IMR-90 (cell line): ENCODE measurements around the gene HSFX2. TPM values are rescaled to one million over a fixed set of nuclear protein-coding genes. Genes with fewer than 3 reads are reported as not detected.

Experiments used
- ATAC-seq: fragments of 200-7000 bp; cut with Tn5 transposase; 2 replicates; pipeline ENCODE4 v1.9.1; 2020; ENCODE audit warnings: low read depth, mild to moderate bottlenecking, moderate library complexity
- BruUV-seq: library from RNA; stranded (reverse); fragments of 400-500 nt; replicated peaks from 2 replicates; lab custom pipeline; 2021; lab: Mats Ljungman, UMichigan
- CTCF ChIA-PET: fragments of 300-600 bp; formaldehyde crosslinking; extraction: SDS; loops from one replicate; lab custom pipeline; 2021; ENCODE audit warnings: antibody characterized with exemption; lab: Yijun Ruan, JAX
- POLR2A ChIA-PET: fragments of 300-600 bp; sonication (Branson Sonifier 250); formaldehyde crosslinking; loops from one replicate; lab custom pipeline; 2022; ENCODE audit warnings: antibody characterized with exemption; ENCODE audit not compliant: unreplicated experiment; lab: Charles Lee
- DNase-seq: peaks from one replicate; pipeline ENCODE4 v3.0.0; 2013
- H2AFZ ChIP-seq: replicated peaks from 2 replicates; pipeline ENCODE3; 2013; ENCODE audit warnings: low read length, mild to moderate bottlenecking; ENCODE audit not compliant: poor library complexity
- H2AK5ac ChIP-seq: 2 replicates; pipeline ENCODE4 v1.6.1; 2013; ENCODE audit warnings: low read depth, low read length, inconsistent platforms
- H2AK9ac ChIP-seq: replicated peaks from 2 replicates; pipeline ENCODE3; 2013; ENCODE audit warnings: mild to moderate bottlenecking, low read depth, low read length, moderate library complexity; ENCODE audit not compliant: poor library complexity
- H2BK120ac ChIP-seq: 2 replicates; pipeline ENCODE4 v1.6.1; 2013; ENCODE audit warnings: low read depth, low read length, inconsistent platforms
- H2BK15ac ChIP-seq: 3 replicates; pipeline ENCODE4 v1.6.1; 2013; ENCODE audit warnings: low read depth, low read length, inconsistent platforms
- H2BK20ac ChIP-seq: 2 replicates; pipeline ENCODE4 v1.6.1; 2013; ENCODE audit warnings: low read depth, mild to moderate bottlenecking, inconsistent platforms, low read length, moderate library complexity
- H2BK5ac ChIP-seq: 2 replicates; pipeline ENCODE4 v1.6.1; 2013; ENCODE audit warnings: mild to moderate bottlenecking, low read depth, low read length, inconsistent platforms; ENCODE audit not compliant: poor library complexity, severe bottlenecking
- H3K14ac ChIP-seq: replicated peaks from 2 replicates; pipeline ENCODE4 v1.6.1; 2013; ENCODE audit warnings: low read depth, low read length, inconsistent platforms
- H3K18ac ChIP-seq: 2 replicates; pipeline ENCODE4 v1.6.1; 2013; ENCODE audit warnings: low read depth, low read length, control low read depth
- H3K23ac ChIP-seq: 2 replicates; pipeline ENCODE4 v1.6.1; 2013; ENCODE audit warnings: low read depth, low read length, inconsistent platforms
- H3K27ac ChIP-seq: 2 replicates; pipeline ENCODE4 v1.5.1; 2013; ENCODE audit warnings: mild to moderate bottlenecking, control low read depth, low read length; ENCODE audit not compliant: insufficient read depth
- H3K27me3 ChIP-seq: 2 replicates; pipeline ENCODE4 v1.6.1; 2013; ENCODE audit warnings: low read length; ENCODE audit not compliant: control insufficient read depth, insufficient read depth
- H3K36me3 ChIP-seq: 2 replicates; pipeline ENCODE4 v1.6.1; 2013; ENCODE audit warnings: low read length, mixed read lengths; ENCODE audit not compliant: control insufficient read depth, insufficient read depth
- H3K4ac ChIP-seq: 2 replicates; pipeline ENCODE4 v1.6.1; 2013; ENCODE audit warnings: low read depth, low read length, inconsistent platforms
- H3K4me1 ChIP-seq: 2 replicates; pipeline ENCODE4 v1.6.1; 2013; ENCODE audit warnings: low read length, mixed read lengths; ENCODE audit not compliant: control insufficient read depth, insufficient read depth
- H3K4me2 ChIP-seq: 2 replicates; pipeline ENCODE4 v1.6.1; 2013; ENCODE audit warnings: low read depth, mild to moderate bottlenecking, control low read depth, low read length, moderate library complexity
- H3K4me3 ChIP-seq: 2 replicates; pipeline ENCODE4 v1.5.1; 2013; ENCODE audit warnings: low read depth, mild to moderate bottlenecking, control low read depth, low read length, moderate library complexity; ENCODE audit not compliant: insufficient read depth
- H3K56ac ChIP-seq: 2 replicates; pipeline ENCODE4 v1.6.1; 2013; ENCODE audit warnings: low read length, inconsistent platforms; ENCODE audit not compliant: insufficient read depth; ENCODE audit errors: extremely low read depth
- H3K79me1 ChIP-seq, 2 experiments: 2 replicates each; pipeline ENCODE4 v1.6.1; 2013; ENCODE audit warnings: low read length in 2 of 2, inconsistent platforms in 1 of 2, low read depth in 1 of 2
- H3K9ac ChIP-seq: 2 replicates; pipeline ENCODE4 v1.6.1; 2013; ENCODE audit warnings: low read depth, low read length, control low read depth
- H3K9me1 ChIP-seq: 2 replicates; pipeline ENCODE4 v1.6.1; 2013; ENCODE audit warnings: low read length, inconsistent platforms; ENCODE audit not compliant: insufficient read depth
- H3K9me3 ChIP-seq: 2 replicates; pipeline ENCODE4 v1.6.1; 2013; ENCODE audit warnings: low read length; ENCODE audit not compliant: control insufficient read depth, insufficient read depth
- H4K20me1 ChIP-seq: 2 replicates; pipeline ENCODE4 v1.6.1; 2013; ENCODE audit warnings: low read length, inconsistent platforms; ENCODE audit not compliant: insufficient read depth
- H4K5ac ChIP-seq: 2 replicates; pipeline ENCODE4 v1.6.1; 2013; ENCODE audit warnings: mild to moderate bottlenecking, low read depth, low read length, control low read depth
- H4K8ac ChIP-seq, 2 experiments: 2 replicates each; pipeline ENCODE4 v1.6.1; 2013; ENCODE audit warnings: low read depth in 2 of 2, low read length in 2 of 2, control low read depth in 1 of 2, inconsistent platforms in 1 of 2
- H4K91ac ChIP-seq: 2 replicates; pipeline ENCODE4 v1.6.1; 2013; ENCODE audit warnings: low read depth, low read length, inconsistent platforms; ENCODE audit not compliant: insufficient read depth
- BHLHE40 ChIP-seq: fragments of 150-350 bp; IDR thresholded peaks from 2 replicates; pipeline ENCODE4 v1.6.1; 2016; ENCODE audit warnings: mild to moderate bottlenecking, low read depth, low read length
- CEBPB ChIP-seq: IDR thresholded peaks from 2 replicates; pipeline ENCODE4 v1.6.1; 2012; ENCODE audit warnings: low read depth, low read length, improper control_type of control experiment
- CHD1 ChIP-seq: IDR thresholded peaks from 2 replicates; pipeline ENCODE4 v1.6.1; 2012; ENCODE audit warnings: low read depth, low read length, improper control_type of control experiment
- CTCF ChIP-seq: conservative IDR thresholded peaks from 2 replicates; pipeline ENCODE4 v1.5.1; 2012; ENCODE audit warnings: mild to moderate bottlenecking, low read depth, low read length, improper control_type of control experiment
- ELK1 ChIP-seq: fragments of 150-350 bp; IDR thresholded peaks from 2 replicates; pipeline ENCODE4 v1.6.1; 2016; ENCODE audit warnings: low read depth, mild to moderate bottlenecking, low read length, moderate library complexity, borderline replicate concordance
- FOS ChIP-seq: fragments of 150-350 bp; IDR thresholded peaks from 2 replicates; pipeline ENCODE4 v1.6.1; 2016; ENCODE audit warnings: low read depth, low read length
- MAFK ChIP-seq: IDR thresholded peaks from 2 replicates; pipeline ENCODE4 v1.6.1; 2012; ENCODE audit warnings: low read depth, low read length, improper control_type of control experiment
- MAZ ChIP-seq: IDR thresholded peaks from 2 replicates; pipeline ENCODE4 v1.6.1; 2012; ENCODE audit warnings: low read depth, mild to moderate bottlenecking, low read length, improper control_type of control experiment, moderate library complexity, borderline replicate concordance
- MXI1 ChIP-seq: IDR thresholded peaks from 2 replicates; pipeline ENCODE4 v1.6.1; 2012; ENCODE audit warnings: low read depth, mild to moderate bottlenecking, low read length, moderate library complexity, borderline replicate concordance
- NFE2L2 ChIP-seq: fragments of 150-350 bp; IDR thresholded peaks from 2 replicates; pipeline ENCODE4 v1.6.1; 2016; ENCODE audit warnings: low read depth, mild to moderate bottlenecking, low read length
- POLR2A ChIP-seq: IDR thresholded peaks from 2 replicates; pipeline ENCODE4 v1.6.1; 2012; ENCODE audit warnings: mild to moderate bottlenecking, low read depth, low read length
- RAD21 ChIP-seq: IDR thresholded peaks from 2 replicates; pipeline ENCODE4 v1.6.1; 2012; ENCODE audit warnings: low read length, improper control_type of control experiment
- RCOR1 ChIP-seq: IDR thresholded peaks from 2 replicates; pipeline ENCODE4 v1.6.1; 2012; ENCODE audit warnings: mild to moderate bottlenecking, low read length, improper control_type of control experiment; ENCODE audit not compliant: insufficient replicate concordance
- RFX5 ChIP-seq: IDR thresholded peaks from 2 replicates; pipeline ENCODE4 v1.8.0; 2012; ENCODE audit warnings: low read depth, mild to moderate bottlenecking, low read length, moderate library complexity
- SMC3 ChIP-seq: fragments of 150-350 bp; IDR thresholded peaks from 2 replicates; pipeline ENCODE4 v1.6.1; 2016; ENCODE audit warnings: low read depth, mild to moderate bottlenecking, antibody characterized with exemption, low read length, moderate library complexity
- USF2 ChIP-seq: fragments of 150-350 bp; IDR thresholded peaks from 2 replicates; pipeline ENCODE4 v1.6.1; 2017; ENCODE audit warnings: mild to moderate bottlenecking, antibody characterized with exemption, low read length, low read depth
- WGBS, 2 experiments: methylation state at CpG; one replicate each; pipeline versions ENCODE4 v1.1.5 to v1.1.7; 2013; ENCODE audit warnings: missing lambda C conversion rate in 2 of 2; ENCODE audit not compliant: insufficient read length in 1 of 2; ENCODE audit errors: extremely low coverage in 2 of 2; 5-methylcytosine and 5-hydroxymethylcytosine counted together
- dilution Hi-C: fragments of 300-500 bp; cut with HindIII; formaldehyde crosslinking; loops from one replicate; pipeline ENCODE4 v1.14.3; 2018; ENCODE audit warnings: low sequenced_read_pairs; ENCODE audit not compliant: unreplicated experiment
- in situ Hi-C: fragments of 300-500 bp; cut with MboI; formaldehyde crosslinking; loops from 3 replicates; pipeline ENCODE4 v1.14.3; 2019; ENCODE audit warnings: low sequenced_read_pairs, inconsistent platforms, mixed read lengths
- intact Hi-C: fragments of 100-400 bp; cut with micrococcal nuclease; formaldehyde crosslinking; loops from 2 replicates; pipeline ENCODE4 v1.10.0; 2022
- polyA plus RNA-seq, 3 experiments: library from polyadenylated mRNA; depleted of rRNA; stranded (reverse); fragments of >200 nt; gene quantifications; 2 replicates each; pipeline ENCODE4 v1.2.3, GENCODE V29; 2012; ENCODE audit warnings: low replicate concordance in 1 of 3
- total RNA-seq: library from RNA; depleted of rRNA; stranded (reverse); fragments of >200 nt; gene quantifications from 2 replicates; pipeline ENCODE4 v1.2.3, GENCODE V29; 2012

The HSFX2 gene
- total and polyA plus RNA-seq, 2 of the 4 experiments (the other 2 are of a cell fraction) = 0.36 TPM; not detected in 1

- Histone ChIP-seq H3K4me3 (no peak overlapping the region), H3K18ac (no peak overlapping the region), H3K27ac (no peak overlapping the region), H3K4me1 (no peaks in the 10 kb centered on the region), H3K27me3 (peaks cover 3% of the 10 kb centered on the region; the same call in 1 of the 2 replicates), H4K5ac (no peak overlapping the region), H3K4me2 (no peak overlapping the region), H2BK20ac (no peak overlapping the region), H3K79me1 (peaks cover 6 to 7% of the 10 kb centered on the region in 2 experiments; a peak in 3 of 4 replicates), H4K8ac (no peak overlapping the region), H3K4ac (no peak overlapping the region), H3K9ac (no peak overlapping the region), H2AK9ac (no peak overlapping the region), H4K20me1 (peaks cover 25% of the 10 kb centered on the region; the same call in 1 of the 2 replicates), H3K56ac (no peak overlapping the region), H2BK15ac (no peak overlapping the region), H4K91ac (no peak overlapping the region), H2BK5ac (no peak overlapping the region), H3K36me3 (no peaks in the 10 kb centered on the region), H3K23ac (no peak overlapping the region), H2AK5ac (no peak overlapping the region), H3K9me1 (no peaks in the 10 kb centered on the region), H2BK120ac (no peak overlapping the region), H2AFZ (no peak overlapping the region), H3K9me3 (no peaks in the 10 kb centered on the region), H3K14ac (no peak overlapping the region)
- ATAC-seq (no peak), DNase-seq (no peak)
- intact Hi-C loops (no loop called here), in situ Hi-C loops (no loop called here), dilution Hi-C loops (no loop called here)
- no CpG with 5 or more reads among the region's 2 CpGs for WGBS, 2 experiments
- ChIA-PET CTCF (no interaction called here), POLR2A (no interaction called here)
- BruUV-seq = no TSS peak
- TF ChIP-seq MXI1 (no peak), SMC3 (no peak), RFX5 (no peak), MAFK (no peak), BHLHE40 (no peak), CTCF (no peak), RAD21 (no peak), USF2 (no peak), FOS (no peak), NFE2L2 (no peak), POLR2A (no peak), CEBPB (no peak), MAZ (no peak), RCOR1 (no peak), ELK1 (no peak), CHD1 (no peak)
These were observed 33.7 kb upstream of the HSFX2 start for GRCh38 chrX:149628768-149629167.
